H1 (cell line): ENCODE data around the gene NTPCR. TPM values are rescaled to one million over a fixed set of nuclear protein-coding genes. Genes with fewer than 3 reads are reported as not detected.

Source experiments
- KDM4A ChIP-seq: IDR thresholded peaks from one replicate; pipeline ENCODE4 v1.7.1; 2012; ENCODE audit warnings: low read depth, mild to moderate bottlenecking, moderate library complexity, low read length, inconsistent platforms; ENCODE audit not compliant: severe bottlenecking
- SIN3A ChIP-seq, 2 experiments: IDR thresholded peaks in 1 of 2; conservative IDR thresholded peaks in 1 of 2; 2 replicates each; pipeline ENCODE4 v1.6.1; 2011 to 2012; ENCODE audit warnings: low read length in 2 of 2, improper control_type of control experiment in 1 of 2, low read depth in 1 of 2, mild to moderate bottlenecking in 1 of 2
- YY1 ChIP-seq: IDR thresholded peaks from 2 replicates; pipeline ENCODE4 v1.6.1; 2011; ENCODE audit warnings: low read depth, mild to moderate bottlenecking, low read length
- polyA plus RNA-seq, 7 experiments: library from polyadenylated mRNA; depleted of rRNA in 3 of 7; stranded (reverse) in 5 of 7; unstranded in 2 of 7; fragments of >200 nt in 5 of 7; fragments of 200-250 nt in 2 of 7; gene quantifications; 1 replicate in 5 of 7; 2 replicates in 1 of 7; 4 replicates in 1 of 7; pipeline versions ENCODE4 v1.2.1 to v1.2.3, GENCODE V29; 2011 to 2013; ENCODE audit warnings: missing spikeins in 2 of 7, mixed read lengths in 2 of 7
- total RNA-seq: library from RNA; stranded (reverse); fragmentation: NEBNext Ultra II Directional; extraction: Animal tissue kit (Norgen Biotek cat#: 25700); gene quantifications from 2 replicates; pipeline ENCODE4 v1.2.1, GENCODE V29; 2021

NTPCR gene
- total and polyA plus RNA-seq, 2 of the 8 experiments (the other 6 are each of a cell fraction or from before 2014, with no cell fraction given), result 22.6 to 73.1 TPM

- TF ChIP-seq YY1 (no peak), KDM4A (no peak), SIN3A (conservative IDR thresholded peaks at IDR 0.05 in 1 of 2, IDR thresholded peaks at IDR 0.05 in 1 of 2; ENCODE audit: low read depth in 1 of 2, low read length in 2 of 2) (no peak)
These were observed 69.4 kb downstream of the NTPCR start (continued) for GRCh38 chr1:233019778-233020325.
